Stimulated activated CD4-positive, alpha-beta T cell treated with anti-CD3 and anti-CD28 coated beads, TNF-alpha, amount 100 ng/mL, for 1 hour (primary cell): ENCODE measurements around the gene LRCH1.

Experiments
- DNase-seq, 3 donors: peaks; one replicate each; pipeline ENCODE4 v3.0.0-alpha.2; 2020; ENCODE audit warnings: low read depth in 3 of 3, low spot score in 1 of 3

LRCH1 gene

DNA sequence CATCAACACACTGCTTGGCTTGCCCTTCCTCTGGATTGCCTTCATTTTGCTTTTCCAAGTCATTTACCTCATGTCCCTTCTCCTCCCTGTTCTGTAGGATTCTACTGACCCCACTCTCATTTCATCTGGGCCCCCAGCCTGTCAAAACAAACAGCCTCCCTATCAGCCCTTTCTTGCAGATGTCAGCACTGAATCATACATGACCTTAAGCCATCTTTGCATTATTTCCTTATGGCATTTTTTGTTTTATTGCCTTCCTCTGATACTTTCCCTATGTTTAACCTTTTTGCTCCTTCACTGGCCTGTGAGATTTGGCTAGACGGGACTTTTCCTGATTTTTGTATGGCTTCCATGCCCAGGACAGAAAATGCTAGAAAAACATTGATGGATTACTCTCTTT, 8.7 kb downstream of the LRCH1 start:
- no peak for DNase-seq

DNA sequence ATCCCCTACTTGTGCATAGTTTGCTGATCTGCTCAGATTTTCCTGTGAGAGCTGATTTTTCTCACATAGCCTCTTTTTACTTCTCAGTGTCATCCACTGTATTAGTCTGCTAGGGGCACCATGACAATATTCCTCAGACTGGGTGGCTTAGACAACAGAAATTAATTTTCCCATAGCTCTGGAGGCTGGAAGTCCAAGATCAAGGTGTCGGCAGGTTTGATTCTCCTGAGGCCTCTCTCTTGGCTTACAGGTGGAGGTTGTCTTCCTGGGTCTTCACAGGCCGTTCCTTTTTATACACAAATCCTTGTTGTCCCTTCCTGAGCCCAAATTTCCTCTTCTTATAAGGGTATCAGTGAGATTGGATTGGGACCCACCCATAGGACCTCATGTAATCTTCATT, 9.2 kb downstream of the LRCH1 start:
- DNase-seq = no peak

- no peak for DNase-seq
Measured at GRCh38 chr13:46562581-46562980, 9.6 kb downstream of the LRCH1 start.

GRCh38 chr13:46565808-46566750, 13.1 kb downstream of the LRCH1 start:
- no peak for DNase-seq

- no peak for DNase-seq
Measured at GRCh38 chr13:46567671-46568070, 14.7 kb downstream of the LRCH1 start.

DNA sequence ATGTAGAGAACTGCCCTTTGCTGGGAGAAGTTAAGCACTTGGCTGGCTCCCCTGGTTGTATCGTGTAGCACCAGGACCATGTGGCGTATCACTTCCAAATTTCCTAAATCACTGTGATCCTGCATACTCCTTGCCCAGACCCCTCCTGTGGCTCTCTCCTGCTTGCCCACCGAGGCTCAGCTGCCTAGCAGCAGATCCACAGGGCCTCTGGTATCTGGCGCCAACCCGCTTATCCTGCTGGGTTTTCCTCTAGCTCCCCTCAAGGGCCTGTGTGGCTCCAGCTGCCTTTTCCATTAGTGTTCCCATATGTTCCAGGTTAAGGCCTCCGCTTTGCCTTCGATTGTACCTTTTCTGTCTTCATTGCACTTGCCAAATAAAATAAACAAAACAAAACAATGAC, 16.5 kb downstream of the LRCH1 start:
- no peak for DNase-seq

- no peak for DNase-seq
Measured at GRCh38 chr13:46570273-46570672, 17.3 kb downstream of the LRCH1 start.

- no peak for DNase-seq
Measured at GRCh38 chr13:46571189-46571908, 18.4 kb downstream of the LRCH1 start.

DNA sequence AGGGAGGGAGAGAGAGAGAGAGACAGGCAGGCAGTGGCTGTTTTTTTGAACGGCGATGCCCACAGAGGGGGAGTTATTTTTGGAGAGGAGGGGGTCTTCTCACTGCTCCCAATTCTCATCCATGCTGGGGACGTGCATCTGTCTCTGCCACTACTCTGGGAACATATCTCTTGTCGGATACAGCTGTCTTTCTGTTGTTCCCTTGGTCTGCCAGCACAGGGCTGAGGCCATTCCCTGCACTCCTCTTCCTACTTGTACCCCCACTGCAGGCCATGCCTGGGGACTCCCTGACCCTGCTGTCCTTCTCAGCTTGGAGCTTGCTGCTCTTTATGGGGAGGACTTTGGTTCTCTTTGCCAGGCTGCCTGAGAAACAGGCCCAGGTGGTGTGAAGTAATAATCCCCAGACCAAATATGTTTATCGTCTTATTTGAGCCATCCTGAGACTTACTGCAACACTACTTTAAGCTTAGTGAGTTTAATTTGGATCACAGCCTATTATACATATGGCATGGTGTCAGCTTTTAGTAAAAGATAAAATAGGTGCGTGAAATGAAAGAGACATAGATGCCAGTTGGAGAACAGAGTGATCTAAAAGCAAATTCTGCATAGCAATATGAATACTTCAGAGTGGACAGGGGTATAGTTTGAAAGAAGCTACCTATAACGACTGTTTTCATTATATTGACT, 19.1 kb downstream of the LRCH1 start:
- DNase-seq = no peak

DNA sequence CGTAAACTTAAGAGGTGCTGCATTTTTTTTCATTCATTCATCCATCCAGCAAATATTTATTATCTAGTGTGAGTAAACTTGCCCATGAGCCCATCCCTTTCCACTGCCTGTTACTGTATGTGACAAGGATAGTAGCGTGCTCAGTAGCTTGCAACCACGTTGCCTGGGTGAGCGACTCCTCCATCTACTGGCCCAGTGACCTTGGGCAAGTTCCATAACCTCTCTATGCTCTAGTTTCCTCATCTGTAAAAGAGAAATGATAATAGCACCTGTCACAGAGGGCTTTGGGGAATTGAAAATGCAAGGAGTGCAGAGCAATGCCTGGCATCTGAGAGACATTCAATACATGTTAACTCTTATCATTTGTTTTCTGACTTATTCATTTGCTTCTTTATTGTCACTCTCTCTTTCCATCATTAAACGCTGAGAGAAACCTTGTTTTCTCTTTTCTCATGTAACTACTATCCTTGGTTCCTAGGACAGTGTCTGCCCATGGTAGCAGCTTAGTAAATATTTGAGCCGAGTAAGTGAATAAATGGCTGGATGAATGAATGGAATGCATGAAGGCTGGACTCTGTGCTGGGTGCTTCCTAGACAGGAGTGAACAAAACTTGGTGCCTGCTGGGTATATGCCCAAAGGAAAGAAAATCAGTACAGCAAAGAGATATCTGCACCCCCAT, 19.9 kb downstream of the LRCH1 start:
- DNase-seq = no peak

DNA sequence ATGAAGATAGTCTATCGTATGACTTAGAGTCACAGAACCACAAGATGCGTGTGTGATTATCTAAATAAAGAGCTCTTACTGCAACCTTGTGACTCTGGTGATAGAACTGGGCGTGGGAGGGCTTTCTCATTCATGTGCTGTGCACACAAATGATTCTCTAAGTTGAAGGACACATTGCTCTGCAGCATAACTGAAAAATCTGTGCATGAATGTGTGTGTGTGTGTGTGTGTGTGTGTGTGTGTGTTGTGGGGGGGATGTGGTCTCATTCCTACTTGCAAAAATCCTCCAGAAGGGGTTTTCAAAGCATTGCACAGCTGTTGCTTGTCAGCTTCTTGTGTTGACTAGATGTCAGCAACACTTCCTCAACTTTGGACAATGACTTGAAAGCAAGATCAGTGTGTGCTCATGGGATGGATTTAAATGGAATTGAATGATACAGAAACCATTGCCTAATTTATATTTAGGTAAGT, 22.4 kb downstream of the LRCH1 start:
- no peak for DNase-seq

DNA sequence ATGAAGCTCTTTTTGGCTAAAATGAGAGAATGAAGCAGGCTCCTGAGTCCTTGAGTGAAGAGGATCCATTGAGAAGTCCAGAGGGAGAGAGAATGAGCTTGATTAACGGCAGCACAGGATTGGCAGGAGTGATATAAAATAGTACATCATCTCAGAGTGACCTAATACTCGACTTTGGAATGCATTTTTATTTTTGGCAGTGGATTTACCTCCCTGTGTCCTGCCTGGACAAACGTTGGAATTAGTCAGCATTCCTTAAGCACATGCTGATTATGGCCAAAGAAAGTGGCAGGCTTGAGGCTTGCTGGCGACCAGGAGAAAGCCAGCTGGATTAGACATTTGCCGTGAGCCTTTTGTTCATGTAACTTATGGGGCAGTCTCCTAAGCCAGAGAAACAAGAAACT, 22.9 kb downstream of the LRCH1 start:
- no peak for DNase-seq

GRCh38 chr13:46576762-46577161, 23.8 kb downstream of the LRCH1 start:
- no peak for DNase-seq

- DNase-seq = no peak
Measured at GRCh38 chr13:46577696-46578589, 25.0 kb downstream of the LRCH1 start.

DNA sequence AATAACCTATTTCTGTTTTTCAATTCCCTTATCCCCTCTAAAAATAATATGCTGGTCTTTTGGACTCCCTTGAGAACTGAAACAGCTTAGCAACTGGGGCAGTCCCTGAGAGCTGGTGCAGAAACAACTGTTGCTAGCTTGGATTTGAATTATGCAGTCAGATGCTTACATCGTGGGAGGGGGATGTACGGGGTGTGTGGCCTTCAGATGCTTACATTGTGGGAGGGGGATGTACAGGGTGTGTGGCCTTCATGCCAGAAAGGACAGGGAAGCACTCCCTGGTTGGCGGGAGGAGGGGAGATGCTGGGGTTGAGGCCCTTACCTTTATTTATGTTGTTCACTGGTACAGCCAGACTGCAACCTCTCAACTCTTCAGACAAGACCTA, 25.6 kb downstream of the LRCH1 start:
- no peak for DNase-seq

DNA sequence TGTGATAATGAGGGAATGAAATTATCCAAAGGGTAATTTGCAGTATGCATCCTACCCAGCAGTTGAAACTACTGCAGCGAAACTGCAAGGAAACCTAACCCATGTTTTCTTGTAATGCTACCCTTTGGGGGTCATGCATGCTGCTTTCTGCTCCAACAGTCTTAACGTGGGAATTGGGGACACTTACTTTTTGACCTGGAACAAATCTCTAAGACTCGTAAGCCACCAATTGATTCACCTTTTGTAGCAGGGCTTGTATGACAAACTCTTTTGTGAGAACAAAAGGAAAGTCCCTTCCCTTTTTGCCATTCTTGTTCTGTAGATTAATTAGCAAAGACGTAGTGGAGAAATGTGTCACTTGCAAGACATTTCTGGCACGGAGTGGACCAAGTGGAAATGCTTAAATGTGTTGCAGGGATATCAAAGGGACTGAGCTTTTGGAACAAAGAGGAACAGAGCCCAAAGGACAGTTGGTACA, 27.4 kb downstream of the LRCH1 start:
- DNase-seq = no peak

DNA sequence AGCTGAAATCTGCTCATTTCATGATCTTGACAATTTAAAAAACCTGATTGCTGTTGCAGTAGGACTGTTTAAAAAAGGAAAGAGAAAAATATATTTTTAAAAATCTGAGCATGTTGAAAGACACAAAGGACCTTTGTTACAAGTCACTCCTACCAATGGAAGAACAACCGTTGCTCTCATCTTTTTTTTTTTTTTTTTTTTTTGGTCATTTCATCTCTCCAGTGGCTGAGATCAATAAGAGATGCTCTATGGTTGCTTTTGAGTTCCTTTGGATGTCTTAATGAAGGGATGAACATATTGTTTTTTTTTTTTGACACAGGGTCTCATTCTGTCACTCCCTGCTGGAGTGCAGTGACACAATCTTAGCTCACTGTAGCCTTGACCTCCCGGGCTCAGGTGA, 29.2 kb downstream of the LRCH1 start:
- no peak for DNase-seq

GRCh38 chr13:46586751-46587514, 34.0 kb downstream of the LRCH1 start:
- DNase-seq = no peak

GRCh38 chr13:46587807-46588418, 34.9 kb downstream of the LRCH1 start:
- no peak for DNase-seq
